SK-N-MC (cell line): ENCODE data around the gene TRIM9.

Experiments used
- DNase-seq: peaks from one replicate; pipeline ENCODE4 v3.0.0-alpha.2; 2011; ENCODE audit warnings: low read depth, low spot score
- H3K27ac ChIP-seq: fragments of 200-600 bp; sonication (generic); 2 replicates; pipeline ENCODE4 v1.5.1; 2016; ENCODE audit warnings: mixed run types
- H3K36me3 ChIP-seq: fragments of 200-600 bp; sonication (generic); 2 replicates; pipeline ENCODE4 v1.6.1; 2017; ENCODE audit warnings: antibody characterized with exemption, low read length, mixed read lengths; ENCODE audit not compliant: insufficient read depth
- H3K4me3 ChIP-seq: fragments of 200-600 bp; sonication (generic); 2 replicates; pipeline ENCODE4 v1.5.1; 2016
- H3K9ac ChIP-seq: fragments of 200-600 bp; sonication (generic); 2 replicates; pipeline ENCODE4 v1.8.0; 2017; ENCODE audit warnings: mixed run types, mixed read lengths; ENCODE audit not compliant: insufficient read length
- H3K9me3 ChIP-seq: fragments of 200-600 bp; sonication (generic); 2 replicates; pipeline ENCODE4 v1.6.1; 2017; ENCODE audit warnings: low read depth, mild to moderate bottlenecking, antibody characterized with exemption, low read length, moderate library complexity, mixed read lengths
- EZH2 ChIP-seq: fragments of 200-600 bp; sonication (generic); IDR thresholded peaks from one replicate; pipeline ENCODE4 v1.6.1; 2017; ENCODE audit warnings: antibody characterized with exemption
- FOXP2 ChIP-seq: optimal IDR thresholded peaks from 2 replicates; pipeline ENCODE3; 2011; ENCODE audit warnings: mild to moderate bottlenecking, moderate library complexity; ENCODE audit not compliant: insufficient read depth; ENCODE audit errors: extremely low read length, control extremely low read depth
- POLR2AphosphoS5 ChIP-seq: IDR thresholded peaks from 2 replicates; pipeline ENCODE4 v1.6.1; 2012; ENCODE audit warnings: mild to moderate bottlenecking, low read depth, low read length, borderline replicate concordance

TRIM9 gene

GRCh38 chr14:50978888-50979287 lies 116.0 kb downstream of the TRIM9 start:
- no peaks in the 10 kb centered on the region for H3K36me3 ChIP-seq
- H3K9ac ChIP-seq, result no peak overlapping the region
- no peak overlapping the region for H3K4me3 ChIP-seq
- no peaks in the 10 kb centered on the region for H3K9me3 ChIP-seq
- no peak for DNase-seq
- TF ChIP-seq EZH2, result no peak
- no peak for TF ChIP-seq FOXP2
- no peak for TF ChIP-seq POLR2AphosphoS5
- no peak overlapping the region for H3K27ac ChIP-seq

GRCh38 chr14:50978529-50978871 lies 116.4 kb downstream of the TRIM9 start:
- H3K27ac ChIP-seq, result no peak overlapping the region
- H3K4me3 ChIP-seq, result no peak overlapping the region
- no peak for TF ChIP-seq EZH2
- no peak for TF ChIP-seq POLR2AphosphoS5
- TF ChIP-seq FOXP2, result no peak
- no peaks in the 10 kb centered on the region for H3K36me3 ChIP-seq
- DNase-seq, result no peak
- H3K9me3 ChIP-seq, result no peaks in the 10 kb centered on the region
- H3K9ac ChIP-seq, result no peak overlapping the region

- Histone ChIP-seq H3K36me3 (no peaks in the 10 kb centered on the region), H3K9me3 (no peaks in the 10 kb centered on the region), H3K4me3 (no peak overlapping the region), H3K9ac (no peak overlapping the region), H3K27ac (no peak overlapping the region)
- no peak for DNase-seq
- TF ChIP-seq FOXP2, result no peak
- no peak for TF ChIP-seq EZH2
- TF ChIP-seq POLR2AphosphoS5, result no peak
Observed at GRCh38 chr14:50977863-50978528, 116.9 kb downstream of the TRIM9 start.

GRCh38 chr14:50974118-50974517 lies 120.8 kb downstream of the TRIM9 start:
- Histone ChIP-seq H3K9ac (no peak overlapping the region), H3K4me3 (no peak overlapping the region), H3K36me3 (no peaks in the 10 kb centered on the region), H3K27ac (no peak overlapping the region), H3K9me3 (no peaks in the 10 kb centered on the region)
- no peak for TF ChIP-seq EZH2
- no peak for DNase-seq

- Histone ChIP-seq H3K4me3 (no peak overlapping the region), H3K27ac (no peak overlapping the region), H3K36me3 (no peaks in the 10 kb centered on the region), H3K9me3 (no peaks in the 10 kb centered on the region), H3K9ac (no peak overlapping the region)
- TF ChIP-seq POLR2AphosphoS5 (no peak), EZH2 (no peak), FOXP2 (no peak)
- DNase-seq, result no peak
Observed at GRCh38 chr14:50972734-50973133, 122.2 kb downstream of the TRIM9 start.

- Histone ChIP-seq H3K36me3 (no peaks in the 10 kb centered on the region), H3K9me3 (no peaks in the 10 kb centered on the region), H3K27ac (no peak overlapping the region), H3K4me3 (no peak overlapping the region), H3K9ac (no peak overlapping the region)
- no peak for DNase-seq
- TF ChIP-seq FOXP2 (no peak), POLR2AphosphoS5 (no peak), EZH2 (no peak)
Observed at GRCh38 chr14:50970886-50971781, 123.8 kb downstream of the TRIM9 start.

- Histone ChIP-seq H3K4me3 (no peak overlapping the region), H3K36me3 (no peaks in the 10 kb centered on the region), H3K9ac (no peak overlapping the region), H3K27ac (no peak overlapping the region), H3K9me3 (no peaks in the 10 kb centered on the region)
- no peak for TF ChIP-seq POLR2AphosphoS5
- TF ChIP-seq FOXP2, result no peak
- TF ChIP-seq EZH2, result no peak
- DNase-seq, result no peak
Observed at GRCh38 chr14:50967790-50968189, 127.1 kb downstream of the TRIM9 start.

- DNase-seq, result no peak
- H3K9ac ChIP-seq, result no peak overlapping the region
- H3K4me3 ChIP-seq, result no peak overlapping the region
- no peaks in the 10 kb centered on the region for H3K9me3 ChIP-seq
- H3K27ac ChIP-seq, result no peak overlapping the region
- H3K36me3 ChIP-seq, result no peaks in the 10 kb centered on the region
- TF ChIP-seq FOXP2 (no peak), EZH2 (no peak), POLR2AphosphoS5 (no peak)
Observed at GRCh38 chr14:50967103-50967502, 127.8 kb downstream of the TRIM9 start.

GRCh38 chr14:50964683-50965390 lies 130.1 kb downstream of the TRIM9 start:
- Histone ChIP-seq H3K4me3 (no peak overlapping the region), H3K9ac (no peak overlapping the region), H3K9me3 (no peaks in the 10 kb centered on the region), H3K27ac (no peak overlapping the region), H3K36me3 (no peaks in the 10 kb centered on the region)
- DNase-seq, result no peak
- no peak for TF ChIP-seq FOXP2
